GM23338 (cell line): ENCODE data around the gene GGT6. TPM values are rescaled to one million over a fixed set of nuclear protein-coding genes. Genes with fewer than 3 reads are reported as not detected.

Experiments
- ATAC-seq: fragments of 200-7000 bp; cut with Tn5 transposase; 3 replicates; pipeline ENCODE4 v1.9.1; 2020
- DNase-seq: peaks from one replicate; pipeline ENCODE4 v3.0.0-alpha.2; 2015; ENCODE audit warnings: low spot score
- H2AFZ ChIP-seq: fragments of 200-600 bp; sonication (generic); 2 replicates; pipeline ENCODE4 v1.8.0; 2016; ENCODE audit warnings: antibody characterized with exemption, mild to moderate bottlenecking, moderate library complexity
- H3F3A ChIP-seq: fragments of 200-600 bp; sonication (generic); replicated peaks from 2 replicates; pipeline ENCODE4 v1.8.0; 2017; ENCODE audit warnings: antibody characterized with exemption, mixed run types, low read depth
- H3K27ac ChIP-seq: fragments of 200-600 bp; sonication (generic); 2 replicates; pipeline ENCODE4 v1.6.1; 2016; ENCODE audit warnings: low read depth
- H3K27me3 ChIP-seq: fragments of 200-600 bp; sonication (generic); 2 replicates; pipeline ENCODE4 v1.8.0; 2016; ENCODE audit warnings: mild to moderate bottlenecking, mixed run types, moderate library complexity; ENCODE audit not compliant: insufficient read depth
- H3K36me3 ChIP-seq: fragments of 200-600 bp; sonication (generic); 2 replicates; pipeline ENCODE4 v1.8.0; 2016; ENCODE audit warnings: mild to moderate bottlenecking; ENCODE audit not compliant: insufficient read depth
- H3K4me1 ChIP-seq: fragments of 200-600 bp; sonication (generic); 2 replicates; pipeline ENCODE4 v1.8.0; 2016; ENCODE audit warnings: mild to moderate bottlenecking, moderate library complexity; ENCODE audit not compliant: insufficient read depth
- H3K4me2 ChIP-seq: fragments of 200-600 bp; sonication (generic); 2 replicates; pipeline ENCODE4 v1.7.1; 2017; ENCODE audit warnings: mixed run types
- H3K4me3 ChIP-seq: fragments of 200-600 bp; sonication (generic); 2 replicates; pipeline ENCODE4 v1.6.1; 2016; ENCODE audit warnings: mixed run types
- H3K79me2 ChIP-seq: fragments of 200-600 bp; sonication (generic); replicated peaks from 2 replicates; pipeline ENCODE4 v1.8.0; 2017; ENCODE audit warnings: mild to moderate bottlenecking; ENCODE audit not compliant: insufficient read depth
- H3K9me2 ChIP-seq: fragments of 200-600 bp; sonication (generic); 2 replicates; pipeline ENCODE4 v1.8.0; 2017; ENCODE audit not compliant: insufficient read depth
- H4K20me1 ChIP-seq: fragments of 200-600 bp; sonication (generic); replicated peaks from 2 replicates; pipeline ENCODE4 v1.8.0; 2017; ENCODE audit warnings: mild to moderate bottlenecking; ENCODE audit not compliant: insufficient read depth
- H3K27ac Mint-ChIP-seq: 2 replicates; pipeline ENCODE4 v1.8.0; 2020; ENCODE audit warnings: inconsistent platforms, mild to moderate bottlenecking, moderate library complexity, mixed read lengths
- H3K27me3 Mint-ChIP-seq: 3 replicates; pipeline ENCODE4 v1.8.0; 2022; ENCODE audit warnings: low read depth, mild to moderate bottlenecking, moderate library complexity, mixed read lengths, inconsistent platforms; ENCODE audit not compliant: insufficient read depth, poor library complexity
- H3K36me3 Mint-ChIP-seq: 3 replicates; pipeline ENCODE4 v1.8.0; 2021; ENCODE audit warnings: low read depth, mild to moderate bottlenecking, inconsistent platforms, moderate library complexity, mixed read lengths
- H3K4me1 Mint-ChIP-seq: 3 replicates; pipeline ENCODE4 v1.8.0; 2020; ENCODE audit warnings: mild to moderate bottlenecking, inconsistent platforms, mixed read lengths
- H3K4me3 Mint-ChIP-seq: 3 replicates; pipeline ENCODE4 v1.8.0; 2021; ENCODE audit warnings: moderate library complexity, mild to moderate bottlenecking, inconsistent platforms, mixed read lengths
- H3K9me3 Mint-ChIP-seq: 3 replicates; pipeline ENCODE4 v1.8.0; 2020; ENCODE audit warnings: moderate library complexity, mild to moderate bottlenecking, inconsistent platforms, mixed read lengths
- CREB1 ChIP-seq: fragments of 250-450 bp; sonication (Bioruptor Pico); IDR thresholded peaks from 2 replicates; pipeline ENCODE4 v1.5.0; 2020; ENCODE audit warnings: low read depth, mild to moderate bottlenecking, moderate library complexity
- EZH2phosphoT487 ChIP-seq: fragments of 200-600 bp; sonication (generic); IDR thresholded peaks from one replicate; pipeline ENCODE4 v1.8.1; 2018; ENCODE audit warnings: antibody characterized with exemption; ENCODE audit not compliant: unreplicated experiment
- JUNB ChIP-seq: IDR thresholded peaks from one replicate; pipeline ENCODE4 v1.6.1; 2016; ENCODE audit warnings: antibody characterized with exemption; ENCODE audit not compliant: unreplicated experiment
- NANOG ChIP-seq: IDR thresholded peaks from 2 replicates; pipeline ENCODE4 v1.6.1; 2016; ENCODE audit warnings: antibody characterized with exemption, borderline replicate concordance
- POLR2AphosphoS5 ChIP-seq: IDR thresholded peaks from 2 replicates; pipeline ENCODE4 v1.6.1; 2016; ENCODE audit warnings: antibody characterized with exemption, low read depth
- REST ChIP-seq: IDR thresholded peaks from one replicate; pipeline ENCODE4 v1.6.1; 2018; ENCODE audit warnings: antibody characterized with exemption; ENCODE audit not compliant: unreplicated experiment
- ZNF114 ChIP-seq: fragments of 250-450 bp; sonication (Bioruptor Pico); IDR thresholded peaks from 2 replicates; pipeline ENCODE4 v1.5.0; 2020; ENCODE audit warnings: mild to moderate bottlenecking, moderate library complexity
- ZNF462 ChIP-seq: fragments of 250-450 bp; sonication (Bioruptor Pico); IDR thresholded peaks from 2 replicates; pipeline ENCODE4 v1.5.0; 2020; ENCODE audit warnings: mild to moderate bottlenecking, moderate library complexity
- polyA plus RNA-seq: library from polyadenylated mRNA; unstranded; fragments of >200 nt; fragmentation: Nextera tagmentation; extraction: Ambion mirVana; gene quantifications from 2 replicates; pipeline ENCODE4 v1.2.1, GENCODE V29; 2016
- total RNA-seq: library from RNA; depleted of rRNA; stranded (reverse); fragments of >200 nt; shearing (Covaris generic); gene quantifications from 2 replicates; pipeline ENCODE4 v1.2.3, GENCODE V29; 2014

Gene GGT6
- total and polyA plus RNA-seq, 2 experiments from 2014 or later = 0.24 TPM; not detected in 1

GRCh38 chr17:4559966-4560365, 411 bp downstream of the GGT6 start:
- no peak for DNase-seq
- H3K36me3 Mint-ChIP-seq = peaks cover 2% of the 10 kb centered on the region; the same call in 1 of the 3 replicates
- Histone ChIP-seq H3K36me3 (no peaks in the 10 kb centered on the region), H3K4me2 (no peak overlapping the region), H3K4me1 (peaks cover 11% of the 10 kb centered on the region), H3K9me2 (no peaks in the 10 kb centered on the region), H2AFZ (peak overlapping the region; percentile 78; the same call in 1 of the 2 replicates), H3K79me2 (peaks cover 6% of the 10 kb centered on the region), H3K27me3 (no peaks in the 10 kb centered on the region), H3K4me3 (no peak overlapping the region), H3F3A (0 out of 2 replicates have a peak, but pooled peaks cover 7% of the 10 kb centered on the region), H3K27ac (no peak overlapping the region), H4K20me1 (no peaks in the 10 kb centered on the region)
- H3K27ac Mint-ChIP-seq = no peak overlapping the region
- TF ChIP-seq ZNF462 (CRISPR knock-in tag) = no peak
- no peak for TF ChIP-seq CREB1 (CRISPR knock-in tag)
- TF ChIP-seq NANOG = no peak
- no peak for TF ChIP-seq EZH2phosphoT487
- TF ChIP-seq REST = no peak
- no peak for TF ChIP-seq JUNB
- no peak for TF ChIP-seq ZNF114 (CRISPR knock-in tag)
- no peak for TF ChIP-seq POLR2AphosphoS5
- H3K4me3 Mint-ChIP-seq = no peak overlapping the region
- no peak for ATAC-seq
- H3K4me1 Mint-ChIP-seq = peaks cover 23% of the 10 kb centered on the region
- peaks cover 8% of the 10 kb centered on the region for H3K27me3 Mint-ChIP-seq
- no peaks in the 10 kb centered on the region for H3K9me3 Mint-ChIP-seq
